Measurements from ENCODE around the gene DIS3L2. TPM values are rescaled to one million over a fixed set of nuclear protein-coding genes. Genes with fewer than 3 reads are reported as not detected.

Gene DIS3L2
- total RNA-seq, 6 experiments from 2014 or later = 18.2 to 23.6 (median 21.6) TPM

DNA sequence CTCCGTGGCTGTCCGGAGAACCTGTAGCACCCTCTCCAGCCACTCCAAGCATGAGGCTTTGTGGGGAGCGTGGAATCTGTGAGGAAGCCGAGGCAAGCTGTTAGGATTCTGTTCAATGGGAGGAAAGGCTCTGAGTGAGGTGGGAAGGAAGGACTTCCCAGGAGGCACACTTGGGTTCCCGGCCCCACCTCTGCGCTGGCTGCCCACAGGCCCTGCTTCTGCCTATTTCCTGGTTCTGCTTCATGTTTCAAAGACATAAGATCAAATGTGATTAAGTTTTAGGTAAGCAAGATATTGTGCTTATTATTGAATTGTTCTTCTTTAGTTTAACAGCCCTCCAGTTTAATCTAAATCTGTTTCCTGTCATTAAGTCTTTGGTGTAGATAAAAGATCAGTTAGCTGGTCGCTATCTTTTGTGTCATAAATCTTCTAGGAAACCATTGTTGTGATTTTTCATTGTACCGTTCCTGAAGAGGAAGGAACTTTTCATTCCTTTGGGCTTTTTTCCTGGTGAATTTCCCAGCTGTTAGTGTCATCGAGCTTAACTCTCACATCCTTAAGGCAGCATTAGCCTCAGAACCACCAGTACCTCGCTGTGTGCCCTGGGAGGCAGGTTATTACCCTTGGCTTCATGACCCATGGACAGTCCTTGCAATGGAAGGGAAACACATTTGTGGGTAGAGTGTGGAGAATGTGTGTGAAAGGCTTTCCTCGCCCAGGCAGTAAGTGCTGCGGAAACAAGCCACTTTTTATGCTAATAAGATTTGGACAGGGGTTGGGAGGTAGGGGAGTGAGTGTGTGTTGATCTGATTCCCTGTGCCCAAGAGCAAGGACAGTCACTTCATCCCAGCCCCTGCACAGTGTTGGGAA lies 355.2 kb downstream of the DIS3L2 start:
- TF ChIP-seq, protein P1, sequence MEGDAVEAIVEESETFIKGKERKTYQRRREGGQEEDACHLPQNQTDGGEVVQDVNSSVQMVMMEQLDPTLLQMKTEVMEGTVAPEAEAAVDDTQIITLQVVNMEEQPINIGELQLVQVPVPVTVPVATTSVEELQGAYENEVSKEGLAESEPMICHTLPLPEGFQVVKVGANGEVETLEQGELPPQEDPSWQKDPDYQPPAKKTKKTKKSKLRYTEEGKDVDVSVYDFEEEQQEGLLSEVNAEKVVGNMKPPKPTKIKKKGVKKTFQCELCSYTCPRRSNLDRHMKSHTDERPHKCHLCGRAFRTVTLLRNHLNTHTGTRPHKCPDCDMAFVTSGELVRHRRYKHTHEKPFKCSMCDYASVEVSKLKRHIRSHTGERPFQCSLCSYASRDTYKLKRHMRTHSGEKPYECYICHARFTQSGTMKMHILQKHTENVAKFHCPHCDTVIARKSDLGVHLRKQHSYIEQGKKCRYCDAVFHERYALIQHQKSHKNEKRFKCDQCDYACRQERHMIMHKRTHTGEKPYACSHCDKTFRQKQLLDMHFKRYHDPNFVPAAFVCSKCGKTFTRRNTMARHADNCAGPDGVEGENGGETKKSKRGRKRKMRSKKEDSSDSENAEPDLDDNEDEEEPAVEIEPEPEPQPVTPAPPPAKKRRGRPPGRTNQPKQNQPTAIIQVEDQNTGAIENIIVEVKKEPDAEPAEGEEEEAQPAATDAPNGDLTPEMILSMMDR (IDR thresholded peaks at IDR 0.05) = no peak
- peaks cover 21% of the 10 kb centered on the region for H3K9me3 Mint-ChIP-seq
- H3K27ac Mint-ChIP-seq = no peak overlapping the region; the same call in 1 of the 2 replicates
- H3K4me1 Mint-ChIP-seq (ENCODE audit: low read depth) = peaks cover 8% of the 10 kb centered on the region
- no peak overlapping the region for H3K4me3 Mint-ChIP-seq
- peaks cover 28% of the 10 kb centered on the region for H3K36me3 Mint-ChIP-seq (ENCODE audit: low read depth)
- DNase-seq = no peak
- H3K27me3 Mint-ChIP-seq (ENCODE audit: insufficient read depth) = no peaks in the 10 kb centered on the region

DNA sequence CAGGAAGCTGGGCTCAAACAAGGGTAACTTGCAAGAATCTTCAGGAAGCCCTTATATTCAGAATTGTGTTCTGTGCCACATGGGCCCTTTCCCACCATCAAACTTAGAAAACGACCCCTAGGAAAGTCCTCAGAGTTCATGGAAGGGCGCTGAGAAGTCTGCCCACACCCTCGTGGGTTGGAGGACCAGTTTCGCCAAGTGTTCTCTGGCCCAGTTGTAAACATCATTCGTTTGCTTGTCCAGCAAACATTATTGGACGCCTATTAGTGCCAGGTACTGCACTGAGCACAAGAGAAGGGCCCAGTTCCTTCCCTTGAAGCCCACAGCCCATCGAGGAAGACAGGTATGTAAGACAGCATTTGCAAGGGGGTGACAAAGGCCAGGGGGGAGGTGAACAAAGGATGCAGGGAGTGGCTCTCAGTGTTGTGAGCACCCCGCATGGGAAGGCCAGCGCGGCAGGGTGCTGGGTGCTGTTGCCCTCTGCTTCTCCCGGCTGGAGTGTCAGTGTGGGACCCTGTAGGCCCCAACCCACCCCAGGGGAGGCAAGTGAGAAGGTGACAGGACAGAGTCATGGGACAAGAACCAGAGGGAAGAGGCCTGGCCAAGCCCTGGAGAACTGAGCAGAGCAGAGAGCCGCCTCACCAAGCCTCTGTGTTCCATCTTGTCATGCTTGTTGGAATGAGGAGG lies 356.8 kb downstream of the DIS3L2 start:
- Mint-ChIP-seq H3K4me3 (no peak overlapping the region), H3K9me3 (peaks cover 5% of the 10 kb centered on the region), H3K27ac (no peak overlapping the region), H3K4me1 (ENCODE audit: low read depth) (peaks cover 8% of the 10 kb centered on the region), H3K36me3 (ENCODE audit: low read depth) (peaks cover 12% of the 10 kb centered on the region), H3K27me3 (ENCODE audit: insufficient read depth) (no peaks in the 10 kb centered on the region)
- TF ChIP-seq, protein P1 (IDR thresholded peaks at IDR 0.05) = no peak
- no peak for DNase-seq

DNA sequence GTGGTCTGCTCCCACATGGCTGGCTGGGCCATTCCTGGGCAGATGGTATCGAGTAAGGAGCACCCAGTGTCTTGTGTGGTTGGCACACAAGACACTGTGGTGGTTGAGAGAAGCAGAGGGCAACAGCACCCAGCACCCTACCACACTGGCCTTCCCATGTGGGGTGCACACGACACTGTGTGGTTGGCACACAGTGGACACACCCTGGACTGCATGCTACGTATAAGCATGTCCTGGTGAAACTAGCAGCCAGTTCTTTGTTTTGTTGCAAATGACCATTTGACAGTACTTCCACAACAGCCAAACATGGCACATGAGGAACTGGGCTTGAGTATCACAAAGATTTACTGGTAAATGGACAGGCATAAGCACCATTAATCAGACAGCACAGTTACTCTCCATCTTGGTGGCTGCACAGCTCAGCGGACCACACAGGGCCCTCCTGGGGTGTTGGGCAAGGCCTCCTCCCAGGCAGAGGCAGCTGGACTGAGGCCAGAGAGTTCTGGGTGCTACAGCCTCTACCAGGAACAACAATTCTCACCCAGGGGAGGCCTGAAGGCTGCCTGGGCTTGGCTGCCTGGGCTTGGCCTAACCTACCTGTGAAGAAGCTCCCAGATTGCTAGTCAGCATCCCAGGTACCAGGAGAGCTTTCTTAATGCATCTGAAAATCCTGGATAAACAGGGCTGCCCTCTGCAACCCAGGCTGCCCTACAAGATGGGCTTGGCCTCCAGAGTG lies 357.7 kb downstream of the DIS3L2 start:
- Mint-ChIP-seq H3K36me3 (ENCODE audit: low read depth) (peaks cover 7% of the 10 kb centered on the region), H3K4me1 (ENCODE audit: low read depth) (peaks cover 8% of the 10 kb centered on the region)
- no peak for DNase-seq

DNA sequence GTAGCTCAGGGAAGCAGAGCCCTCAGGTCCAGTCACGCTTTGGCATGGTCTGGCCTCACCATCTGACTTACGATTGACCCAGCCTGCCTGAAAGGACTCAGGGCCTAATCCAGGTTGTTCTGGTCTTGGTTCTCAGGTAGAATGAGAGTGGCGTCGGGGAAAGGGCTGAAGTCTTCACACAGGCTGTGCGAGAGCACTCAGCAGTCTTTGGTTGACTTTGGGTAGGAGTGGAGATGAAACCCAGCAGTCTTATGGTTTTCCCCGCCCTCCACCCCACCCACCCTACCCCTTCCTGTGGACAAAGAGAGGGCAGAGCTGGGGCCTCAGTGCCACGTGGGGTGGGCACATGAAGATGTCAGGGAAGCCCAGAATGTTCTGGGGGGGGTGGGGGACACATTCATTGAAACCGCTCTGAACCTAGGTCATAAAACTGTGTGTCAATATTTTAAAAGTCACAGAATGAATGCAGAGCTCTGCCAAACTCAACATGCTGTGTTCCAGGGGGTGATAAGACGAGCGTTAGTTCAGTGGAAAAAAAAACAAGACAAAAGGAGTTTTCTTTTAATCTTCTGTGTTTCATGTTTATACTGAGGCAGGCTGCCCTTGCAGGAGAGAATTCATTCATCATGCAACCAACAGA lies 358.4 kb downstream of the DIS3L2 start:
- DNase-seq = no peak
- peaks cover under 1% of the 10 kb centered on the region; the same call in 1 of the 2 replicates for H3K36me3 Mint-ChIP-seq (ENCODE audit: low read depth)
- H3K4me3 Mint-ChIP-seq = no peak overlapping the region
- peaks cover 8% of the 10 kb centered on the region for H3K4me1 Mint-ChIP-seq (ENCODE audit: low read depth)
- no peaks in the 10 kb centered on the region for H3K9me3 Mint-ChIP-seq
- H3K27me3 Mint-ChIP-seq (ENCODE audit: insufficient read depth) = no peaks in the 10 kb centered on the region; the same call in 1 of the 2 replicates
- TF ChIP-seq, protein P1 (IDR thresholded peaks at IDR 0.05) = no peak
- no peak overlapping the region for H3K27ac Mint-ChIP-seq

More for the DNA sequence above, 357.7 kb downstream of the DIS3L2 start:
- Mint-ChIP-seq H3K9me3 (no peaks in the 10 kb centered on the region), H3K27ac (no peak overlapping the region), H3K4me3 (no peak overlapping the region), H3K27me3 (ENCODE audit: insufficient read depth) (no peaks in the 10 kb centered on the region)
- TF ChIP-seq, protein P1 (IDR thresholded peaks at IDR 0.05) = no peak

DNA sequence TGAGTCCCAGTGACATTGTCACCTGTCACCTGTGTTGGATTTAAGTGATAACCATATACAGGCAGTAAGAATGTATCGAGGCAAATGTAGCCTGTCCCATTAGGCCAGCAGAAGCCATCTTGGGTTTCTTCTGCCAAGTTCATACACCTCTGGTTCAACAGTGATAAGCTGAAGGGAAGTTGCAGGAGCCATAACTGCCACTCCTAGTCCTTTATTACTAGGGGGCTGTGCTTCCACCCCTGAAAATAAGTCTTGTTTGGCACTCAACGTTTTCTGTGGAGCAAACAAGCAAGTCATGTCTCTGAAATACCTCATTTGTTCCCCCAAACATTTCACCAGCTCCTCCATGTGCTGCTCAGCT lies 358.9 kb downstream of the DIS3L2 start:
- Mint-ChIP-seq H3K36me3 (ENCODE audit: low read depth) (no peaks in the 10 kb centered on the region), H3K27ac (no peak overlapping the region), H3K27me3 (ENCODE audit: insufficient read depth) (no peaks in the 10 kb centered on the region; the same call in 1 of the 2 replicates), H3K4me3 (no peak overlapping the region), H3K4me1 (ENCODE audit: low read depth) (peaks cover 4% of the 10 kb centered on the region), H3K9me3 (no peaks in the 10 kb centered on the region)
- TF ChIP-seq, protein P1 (IDR thresholded peaks at IDR 0.05) = no peak
- no peak for DNase-seq
